GM18867 (cell line): ENCODE results near the gene RHNO1.

Experiments used
- ATAC-seq: cut with Tn5 transposase; IDR thresholded peaks from one replicate; pipeline ENCODE4 v1.9.1; 2021; ENCODE audit warnings: mild to moderate bottlenecking, moderate library complexity; ENCODE audit not compliant: unreplicated experiment

RHNO1 gene

GRCh38 chr12:2877047-2877952 lies at the start of gene RHNO1, which contains the start of gene FOXM1:
TSS of gene RHNO1 (plus strand) at chr12:2877223. CDS start at chr12:2885367, 8,144 bp downstream.
TSS of gene FOXM1 (minus strand) at chr12:2877174. CDS start at chr12:2874478, 2,696 bp downstream.
- ATAC-seq: peak; percentile 73

GRCh38 chr12:2829275-2829674 lies 47.7 kb upstream of the RHNO1 start:
- no peak for ATAC-seq

GRCh38 chr12:2832550-2833127 lies 44.4 kb upstream of the RHNO1 start:
- no peak for ATAC-seq

GRCh38 chr12:2833327-2833726 lies 43.7 kb upstream of the RHNO1 start:
- no peak for ATAC-seq

GRCh38 chr12:2833810-2834209 lies 43.2 kb upstream of the RHNO1 start:
- no peak for ATAC-seq

- ATAC-seq: no peak
Measured at GRCh38 chr12:2834581-2835491, 42.2 kb upstream of the RHNO1 start, which contains the start of gene NRIP2. TSS of gene NRIP2 (minus strand) at chr12:2835035. CDS start at chr12:2834983, 52 bp downstream.

GRCh38 chr12:2835691-2836403 lies 41.2 kb upstream of the RHNO1 start:
- ATAC-seq: no peak

GRCh38 chr12:2836574-2836973 lies 40.4 kb upstream of the RHNO1 start:
- no peak for ATAC-seq

- no peak for ATAC-seq
Measured at GRCh38 chr12:2841056-2841650, 35.9 kb upstream of the RHNO1 start.

- ATAC-seq: no peak
Measured at GRCh38 chr12:2842948-2843347, 34.1 kb upstream of the RHNO1 start.

- ATAC-seq: no peak
Measured at GRCh38 chr12:2844786-2845185, 32.2 kb upstream of the RHNO1 start.

- no peak for ATAC-seq
Measured at GRCh38 chr12:2845280-2845679, 31.7 kb upstream of the RHNO1 start.

GRCh38 chr12:2851931-2852330 lies 25.1 kb upstream of the RHNO1 start:
- ATAC-seq: no peak

GRCh38 chr12:2853626-2854025 lies 23.4 kb upstream of the RHNO1 start:
- no peak for ATAC-seq

GRCh38 chr12:2854669-2855453 lies 22.2 kb upstream of the RHNO1 start:
- no peak for ATAC-seq

- no peak for ATAC-seq
Measured at GRCh38 chr12:2855546-2855945, 21.5 kb upstream of the RHNO1 start.

- no peak for ATAC-seq
Measured at GRCh38 chr12:2856051-2856450, 21.0 kb upstream of the RHNO1 start.

- no peak for ATAC-seq
Measured at GRCh38 chr12:2857021-2857431, 20.0 kb upstream of the RHNO1 start, which contains the start of gene TEX52. TSS of gene TEX52 (minus strand) at chr12:2857039. CDS start at chr12:2857026, 13 bp downstream.

GRCh38 chr12:2857576-2857975 lies 19.4 kb upstream of the RHNO1 start:
- ATAC-seq: no peak
